ENCODE results near the gene ERC1.
A peak's percentile ranks its signal among the peaks of the same experiment; 100 is the strongest.

ERC1 gene

DNA sequence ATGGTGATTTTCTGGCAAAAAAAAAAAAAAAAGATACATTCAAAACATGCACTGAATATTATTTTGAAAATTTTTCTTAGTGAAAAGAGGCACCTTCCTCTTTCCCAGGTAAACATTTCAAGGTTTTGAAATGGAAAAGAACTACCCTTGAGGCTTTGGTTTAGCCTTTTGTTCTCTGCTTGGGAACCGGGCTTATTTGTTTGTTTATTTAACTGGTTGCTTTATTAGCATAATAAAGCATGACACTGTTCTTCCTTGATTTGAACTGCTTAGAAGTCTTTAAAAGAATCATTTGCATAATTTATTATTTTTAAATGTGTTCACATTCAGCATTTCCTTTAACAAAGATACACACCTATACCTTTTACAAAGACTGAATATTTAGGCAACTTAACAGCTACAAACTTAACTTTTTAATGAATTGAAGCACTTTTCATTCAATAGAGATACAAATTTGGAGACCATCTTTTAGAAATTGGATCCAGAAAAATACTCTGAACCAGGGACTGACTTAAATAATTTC is 428.9 kb downstream of the ERC1 start:
- DNase-seq (ENCODE audit: insufficient read length, low spot score) (no peak), FAIRE-seq (no peak)

DNA sequence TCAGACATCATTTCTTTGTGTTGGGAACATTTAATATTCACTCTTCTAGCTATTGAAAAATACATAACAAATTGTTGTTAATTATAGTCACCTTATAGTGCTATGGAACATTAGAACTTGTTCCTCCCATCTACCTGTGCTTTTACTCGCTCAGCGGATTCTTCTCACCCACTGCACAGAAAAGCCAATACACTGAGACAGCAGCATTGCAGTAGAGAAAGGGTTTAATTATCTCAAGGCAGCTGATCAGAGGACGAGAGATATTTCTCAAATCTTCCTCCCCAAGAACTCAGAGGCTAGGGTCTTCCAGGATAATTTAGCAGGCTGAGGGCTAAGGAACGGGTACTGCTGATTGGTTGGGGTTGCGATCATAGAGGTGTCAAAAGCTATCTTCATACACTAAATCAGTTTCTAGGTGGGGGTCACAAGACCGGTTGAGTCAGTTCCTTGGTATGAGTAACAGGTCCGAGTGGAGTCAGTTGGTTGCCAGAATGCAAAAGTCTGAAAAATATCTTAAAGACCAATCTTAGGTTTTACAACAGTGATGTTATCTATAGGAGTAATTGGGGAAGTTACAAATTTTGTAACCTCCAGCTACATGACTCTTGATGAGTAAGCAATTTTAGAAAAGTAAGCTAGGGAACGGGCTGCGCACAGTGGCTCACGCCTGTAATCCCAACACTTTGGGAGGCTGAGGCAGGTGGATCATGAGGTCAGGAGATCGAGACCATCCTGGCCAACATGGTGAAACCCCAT is 430.2 kb downstream of the ERC1 start:
- DNase-seq (ENCODE audit: insufficient read length, low spot score): no peak
- no peak for FAIRE-seq

- DNase-seq (ENCODE audit: insufficient read length, low spot score): no peak
- FAIRE-seq: peak; percentile 67
These were observed 431.7 kb downstream of the ERC1 start for GRCh38 chr12:1422604-1423315.

DNA sequence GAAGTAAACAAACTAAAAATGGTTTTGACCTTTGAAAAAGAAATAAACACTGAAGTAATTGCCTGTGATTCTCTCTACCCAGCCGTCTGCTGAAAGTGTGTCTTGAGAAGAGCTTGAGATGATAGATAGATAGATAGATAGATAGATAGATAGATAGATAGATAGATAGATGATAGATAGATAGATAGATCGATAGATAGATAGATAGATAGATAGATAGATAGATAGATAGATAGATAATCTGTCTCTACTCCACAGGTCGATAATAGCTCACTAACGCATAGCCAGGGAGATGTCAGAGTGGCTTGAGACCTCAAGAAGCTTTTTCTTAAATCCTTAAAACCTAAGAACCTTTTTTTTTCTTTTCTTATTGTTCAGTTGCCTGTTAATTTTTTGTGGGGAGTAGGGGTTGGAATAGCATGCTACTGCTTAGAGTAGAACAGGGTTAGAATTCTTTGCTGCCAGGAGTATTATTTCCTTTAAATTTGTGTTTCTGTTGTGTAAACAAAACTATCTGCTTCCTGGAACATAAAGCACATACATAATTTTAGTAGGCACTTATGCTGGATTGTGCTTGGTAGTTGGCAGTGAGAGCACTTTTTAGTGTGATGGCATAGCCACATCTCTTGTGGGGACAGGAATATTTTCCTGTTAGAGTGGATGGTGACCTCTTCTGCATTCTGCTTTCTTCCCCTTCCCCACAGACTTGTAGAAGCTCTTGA is 433.8 kb downstream of the ERC1 start:
- FAIRE-seq (no peak), DNase-seq (ENCODE audit: insufficient read length, low spot score) (no peak)

GRCh38 chr12:1425396-1425729 is 434.3 kb downstream of the ERC1 start:
- FAIRE-seq (peak; percentile 56), DNase-seq (ENCODE audit: insufficient read length, low spot score) (no peak)

- DNase-seq (ENCODE audit: insufficient read length, low spot score): no peak
- FAIRE-seq: no peak
These were observed 437.6 kb downstream of the ERC1 start for GRCh38 chr12:1428671-1429070.

- DNase-seq (ENCODE audit: insufficient read length, low spot score): no peak
- FAIRE-seq: no peak
These were observed 439.0 kb downstream of the ERC1 start for GRCh38 chr12:1429980-1430379.

DNA sequence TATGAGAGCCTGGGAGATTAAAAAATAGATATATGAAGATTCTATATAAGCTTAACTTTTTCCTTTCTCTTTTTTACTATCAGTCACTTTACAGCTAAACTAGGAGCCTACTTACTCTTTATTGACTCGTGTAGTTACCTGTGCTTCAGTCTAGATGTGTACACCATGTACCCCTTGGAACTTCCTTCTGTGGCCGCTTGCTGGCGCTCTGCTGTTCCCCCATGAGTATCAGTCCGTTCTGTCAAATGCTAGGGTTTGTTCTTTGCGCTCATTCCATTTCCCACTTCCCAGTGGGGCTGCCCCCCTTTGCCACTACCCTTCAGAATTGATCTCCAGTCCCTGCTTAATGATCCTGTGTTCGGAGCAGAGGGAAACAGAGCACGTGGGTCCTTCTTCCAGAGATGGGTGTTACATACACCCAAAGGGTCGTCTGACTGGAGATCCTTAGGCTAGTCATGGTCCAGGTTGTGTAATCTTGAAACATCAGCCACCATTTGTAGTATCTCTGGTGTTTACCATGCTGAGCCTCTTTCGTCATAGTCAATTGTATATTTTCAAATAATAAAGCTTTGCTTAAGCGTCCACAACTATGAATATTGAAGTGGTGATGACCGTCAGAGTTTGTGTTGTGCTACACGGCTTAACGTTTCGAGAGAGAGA is 443.4 kb downstream of the ERC1 start:
- FAIRE-seq: no peak
- DNase-seq (ENCODE audit: insufficient read length, low spot score): no peak

- DNase-seq (ENCODE audit: insufficient read length, low spot score) (no peak), FAIRE-seq (no peak)
These were observed 444.0 kb downstream of the ERC1 start for GRCh38 chr12:1435044-1435443.

DNA sequence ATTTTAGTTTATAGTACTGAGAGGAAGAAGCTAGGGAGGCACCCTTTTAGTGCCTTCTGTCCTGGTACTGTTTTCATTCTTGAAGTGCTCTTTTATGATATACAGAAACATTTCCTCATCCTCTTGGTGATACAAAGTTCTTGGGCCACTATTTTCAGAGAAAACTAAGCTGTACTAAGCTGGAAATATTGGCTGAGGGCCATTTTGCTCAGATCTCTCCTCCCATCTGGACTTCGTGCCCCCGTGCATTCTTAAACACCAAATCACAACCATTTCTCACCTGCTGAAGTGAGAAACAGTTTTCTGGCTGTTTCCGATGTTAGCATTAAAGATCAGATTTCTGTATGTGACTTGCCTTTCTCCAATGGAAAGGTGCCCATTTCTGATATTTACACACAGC is 444.4 kb downstream of the ERC1 start:
- no peak for DNase-seq (ENCODE audit: insufficient read length, low spot score)
- FAIRE-seq: no peak

- FAIRE-seq: no peak
These were observed 445.0 kb downstream of the ERC1 start for GRCh38 chr12:1436015-1436414.

DNA sequence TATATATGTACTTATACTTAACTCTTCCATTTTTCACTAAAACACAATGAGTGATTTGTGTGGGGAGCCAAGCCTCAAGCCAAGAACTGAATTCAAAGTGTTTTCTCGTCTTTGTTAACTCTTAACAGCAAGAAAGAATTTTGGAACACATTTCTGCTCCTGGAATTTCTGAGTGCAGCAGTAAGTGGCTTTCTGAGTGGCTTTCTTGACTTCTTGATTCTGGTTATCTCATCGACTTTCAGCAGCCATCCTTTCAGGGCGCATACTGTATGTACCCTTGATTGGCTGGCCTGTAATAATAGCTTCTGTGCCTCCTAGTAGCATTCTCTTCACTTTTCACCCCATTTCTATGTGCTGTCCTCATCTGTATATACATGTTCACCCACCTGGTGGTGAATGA is 446.0 kb downstream of the ERC1 start:
- FAIRE-seq (no peak), DNase-seq (ENCODE audit: insufficient read length, low spot score) (no peak)

More at GRCh38 chr12:1436015-1436414, 445.0 kb downstream of the ERC1 start:
- no peak for DNase-seq (ENCODE audit: insufficient read length, low spot score)

GRCh38 chr12:1439201-1439600 is 448.2 kb downstream of the ERC1 start:
- no peak for FAIRE-seq
- DNase-seq (ENCODE audit: insufficient read length, low spot score): no peak

- FAIRE-seq: no peak
- no peak for DNase-seq (ENCODE audit: insufficient read length, low spot score)
These were observed 448.7 kb downstream of the ERC1 start for GRCh38 chr12:1439687-1440086.

DNA sequence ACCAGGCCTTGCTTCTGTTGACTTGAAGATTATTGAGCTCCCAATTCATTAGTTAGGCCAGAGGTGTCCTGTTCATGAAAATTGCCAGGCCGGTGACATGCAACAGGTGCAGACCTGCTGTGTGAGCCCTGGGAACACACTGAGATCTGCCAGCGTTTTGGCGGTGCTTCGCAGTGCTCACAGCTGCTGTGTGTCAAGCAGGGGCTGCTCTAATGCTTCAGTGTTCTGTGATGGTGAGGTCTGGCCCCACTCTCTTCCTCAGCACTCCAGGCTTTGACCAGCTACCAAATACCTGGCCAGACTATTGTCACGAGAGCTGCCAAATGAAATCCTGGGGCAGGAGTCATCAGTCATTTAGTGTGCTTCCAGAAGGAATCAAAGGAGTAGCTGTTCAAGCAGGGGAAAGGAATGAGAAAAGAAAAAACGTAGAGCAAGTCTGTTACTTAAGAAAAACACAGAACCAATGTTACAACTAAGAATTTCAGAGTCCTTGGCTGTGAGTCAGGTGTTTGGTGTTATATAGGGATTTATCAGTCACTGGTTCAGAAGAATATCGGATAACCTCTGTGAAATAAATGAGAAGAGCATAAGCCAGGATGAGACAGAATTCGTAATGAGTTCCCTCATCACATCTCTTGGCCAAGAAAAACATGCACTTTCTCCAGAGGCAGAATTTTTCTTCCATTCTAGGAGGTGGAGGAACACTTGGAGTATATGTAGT is 452.6 kb downstream of the ERC1 start:
- DNase-seq (ENCODE audit: insufficient read length, low spot score) (no peak), FAIRE-seq (no peak)

- FAIRE-seq: no peak
These were observed 453.1 kb downstream of the ERC1 start for GRCh38 chr12:1444142-1444516.

DNA sequence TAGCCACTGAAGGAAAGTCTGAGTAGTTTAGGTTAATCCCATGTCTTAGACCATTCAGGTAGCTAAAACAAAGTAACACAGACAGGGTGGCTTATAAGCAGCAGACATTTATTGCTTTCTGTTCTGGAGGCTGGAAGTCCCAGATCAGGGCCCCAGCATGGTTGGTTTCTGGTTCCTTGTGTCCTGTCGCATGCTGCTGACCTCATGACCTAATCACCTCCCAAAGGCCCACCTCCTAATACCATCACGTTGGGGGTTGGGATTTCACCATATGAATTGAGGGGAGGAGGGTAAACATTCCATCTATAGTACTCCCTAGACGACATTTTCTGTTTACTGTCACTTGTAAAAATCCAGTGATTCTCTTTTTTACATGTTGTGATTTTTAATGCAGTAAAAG is 454.8 kb downstream of the ERC1 start:
- FAIRE-seq: no peak
- DNase-seq (ENCODE audit: insufficient read length, low spot score): no peak

More at GRCh38 chr12:1444142-1444516, 453.1 kb downstream of the ERC1 start:
- DNase-seq (ENCODE audit: insufficient read length, low spot score): no peak

- FAIRE-seq: no peak
- DNase-seq (ENCODE audit: insufficient read length, low spot score): no peak
These were observed 457.3 kb downstream of the ERC1 start for GRCh38 chr12:1448336-1448735.

GRCh38 chr12:1453810-1454209 is 462.8 kb downstream of the ERC1 start:
- DNase-seq (ENCODE audit: insufficient read length, low spot score): no peak

DNA sequence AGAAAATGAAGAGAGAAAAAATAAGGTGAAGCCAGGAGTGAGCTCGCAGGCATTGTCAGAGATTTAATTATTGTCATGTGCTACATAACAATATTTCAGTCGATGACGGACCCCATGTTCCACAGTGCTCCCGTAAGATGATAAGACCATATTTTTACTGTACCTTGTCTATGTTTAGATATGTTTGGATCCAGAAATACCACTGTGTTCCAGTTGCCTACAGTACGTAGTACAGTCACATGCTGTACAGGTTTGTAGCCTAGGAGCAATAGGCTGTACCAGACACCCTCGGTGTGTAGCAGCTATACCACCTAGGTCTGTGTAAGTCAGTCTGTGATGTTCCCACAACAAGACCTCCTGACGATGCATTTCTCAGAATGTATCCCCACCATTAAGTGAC is 465.9 kb downstream of the ERC1 start:
- no peak for DNase-seq (ENCODE audit: insufficient read length, low spot score)
- no peak for FAIRE-seq

More at GRCh38 chr12:1453810-1454209, 462.8 kb downstream of the ERC1 start:
- FAIRE-seq: no peak
